B cell (primary cell): Measurements from ENCODE around the gene C4BPB. TPM values are rescaled to one million over a fixed set of nuclear protein-coding genes. Genes with fewer than 3 reads are reported as not detected.

Experiments
- ATAC-seq: fragments of 200-7000 bp; cut with Tn5 transposase; one replicate; pipeline ENCODE4 v1.10.0; 2021; ENCODE audit warnings: low read depth, mild to moderate bottlenecking, moderate number of reproducible peaks, moderate library complexity
- CTCF ChIA-PET: fragments of 350-600 bp; sonication (Branson Sonifier 250); formaldehyde crosslinking; loops from one replicate; lab custom pipeline; 2021; ENCODE audit warnings: antibody characterized with exemption, inconsistent platforms; lab: Charles Lee
- POLR2A ChIA-PET: fragments of 350-600 bp; sonication (Branson Sonifier 250); formaldehyde crosslinking; loops from one replicate; lab custom pipeline; 2021; ENCODE audit warnings: antibody characterized with exemption; lab: Charles Lee
- DNase-seq: peaks from one replicate; pipeline ENCODE4 v3.0.0; 2013
- H2AFZ ChIP-seq: 2 replicates; pipeline ENCODE4 v1.6.1; 2012; ENCODE audit warnings: mild to moderate bottlenecking, low read depth, low read length; ENCODE audit not compliant: insufficient read depth, poor library complexity, severe bottlenecking
- H3K27ac ChIP-seq, 2 donors: 1 replicate in 1 of 2; 2 replicates in 1 of 2; pipeline ENCODE4 v1.5.1; 2012 to 2013; ENCODE audit warnings: low read length in 2 of 2, mild to moderate bottlenecking in 2 of 2, moderate library complexity in 1 of 2
- H3K27me3 ChIP-seq, 4 experiments: fragments of 200-600 bp in 1 of 4; sonication (generic) in 1 of 4; replicated peaks in 1 of 4; 1 replicate in 2 of 4; 2 replicates in 2 of 4; pipeline versions ENCODE4 v1.6.1 to v1.7.0; 2013 to 2016; ENCODE audit warnings: low read length in 3 of 4, mild to moderate bottlenecking in 2 of 4, mixed read lengths in 1 of 4, moderate library complexity in 1 of 4; ENCODE audit not compliant: insufficient read depth in 4 of 4, control insufficient read depth in 3 of 4; ENCODE audit errors: control extremely low read depth in 1 of 4
- H3K36me3 ChIP-seq, 2 experiments: replicated peaks in 1 of 2; 1 replicate in 1 of 2; 2 replicates in 1 of 2; pipeline versions ENCODE4 v1.6.1 to v1.7.1; 2013; ENCODE audit warnings: low read length in 1 of 2; ENCODE audit not compliant: insufficient read depth in 2 of 2, control insufficient read depth in 1 of 2; ENCODE audit errors: control extremely low read depth in 1 of 2, extremely low read depth in 1 of 2
- H3K4me1 ChIP-seq, 2 donors: fragments of 200-600 bp in 1 of 2; sonication (generic) in 1 of 2; 1 replicate in 1 of 2; 2 replicates in 1 of 2; pipeline versions ENCODE4 v1.5.1 to v1.6.1; 2013 to 2017; ENCODE audit warnings: low read length in 2 of 2; ENCODE audit not compliant: control insufficient read depth in 2 of 2, insufficient read depth in 2 of 2
- H3K4me2 ChIP-seq: replicated peaks from 2 replicates; pipeline ENCODE3; 2012; ENCODE audit warnings: mild to moderate bottlenecking, low read depth, low read length; ENCODE audit not compliant: poor library complexity, severe bottlenecking
- H3K4me3 ChIP-seq, 5 experiments: fragments of 200-600 bp in 1 of 5; sonication (generic) in 1 of 5; 1 replicate in 3 of 5; 2 replicates in 2 of 5; pipeline versions ENCODE4 v1.5.1 to v1.7.0; 2011 to 2016; ENCODE audit warnings: low read length in 4 of 5, mild to moderate bottlenecking in 4 of 5, low read depth in 2 of 5, control low read depth in 1 of 5, moderate library complexity in 1 of 5; ENCODE audit not compliant: insufficient read depth in 1 of 5; ENCODE audit errors: control extremely low read depth in 1 of 5, extremely low read depth in 1 of 5
- H3K79me2 ChIP-seq: fragments of 200-600 bp; sonication (generic); one replicate; pipeline ENCODE4 v1.6.0; 2016; ENCODE audit warnings: low read length; ENCODE audit not compliant: control insufficient read depth, insufficient read depth
- H3K9ac ChIP-seq: fragments of 200-600 bp; sonication (generic); 2 replicates; pipeline ENCODE4 v1.6.1; 2017; ENCODE audit warnings: mild to moderate bottlenecking, low read length, moderate library complexity
- H3K9me3 ChIP-seq, 3 donors: one replicate each; pipeline versions ENCODE4 v1.6.1 to v1.7.1; 2013; ENCODE audit warnings: low read length in 2 of 3; ENCODE audit not compliant: control insufficient read depth in 2 of 3, insufficient read depth in 1 of 3; ENCODE audit errors: control extremely low read depth in 1 of 3
- H4K20me1 ChIP-seq: 2 replicates; pipeline ENCODE4 v1.6.0; 2012; ENCODE audit warnings: mild to moderate bottlenecking, low read length; ENCODE audit not compliant: insufficient read depth, control insufficient read depth, poor library complexity, severe bottlenecking
- H3K27ac Mint-ChIP-seq: one replicate; pipeline ENCODE4 v1.8.0; 2021; ENCODE audit warnings: mixed read lengths
- H3K27me3 Mint-ChIP-seq: one replicate; pipeline ENCODE4 v1.8.0; 2021; ENCODE audit warnings: mixed read lengths
- H3K4me1 Mint-ChIP-seq: one replicate; pipeline ENCODE4 v1.8.0; 2021; ENCODE audit warnings: mixed read lengths
- H3K4me3 Mint-ChIP-seq: one replicate; pipeline ENCODE4 v1.8.0; 2021; ENCODE audit warnings: mixed read lengths
- H3K9me3 Mint-ChIP-seq: one replicate; pipeline ENCODE4 v1.8.0; 2022; ENCODE audit warnings: mixed read lengths; ENCODE audit not compliant: insufficient read depth
- EZH2 ChIP-seq: IDR thresholded peaks from 2 replicates; pipeline ENCODE4 v1.6.1; 2012; ENCODE audit warnings: borderline replicate concordance, low read depth, mild to moderate bottlenecking, moderate library complexity, low read length; ENCODE audit not compliant: insufficient read depth, poor library complexity, severe bottlenecking
- WGBS: methylation state at CpG from one replicate; pipeline ENCODE4 v1.1.5; 2013; ENCODE audit warnings: missing lambda C conversion rate; ENCODE audit not compliant: insufficient coverage; 5-methylcytosine and 5-hydroxymethylcytosine counted together
- intact Hi-C: fragments of 100-400 bp; cut with micrococcal nuclease; formaldehyde crosslinking; loops from one replicate; pipeline ENCODE4 v1.10.0; 2022
- polyA plus RNA-seq: library from polyadenylated mRNA; depleted of rRNA; stranded (reverse); fragments of >200 nt; gene quantifications from 2 replicates; pipeline ENCODE4 v1.2.3, GENCODE V29; 2012
- total RNA-seq, 2 donors: library from RNA; stranded (reverse); fragments of 120-200 nt in 1 of 2; gene quantifications; 1 replicate in 1 of 2; 2 replicates in 1 of 2; pipeline versions ENCODE4 v1.2.3 to v1.2.4, GENCODE V29; 2013 to 2022
- TF ChIP-seq, protein P1 (sequence below): fragments of 200-600 bp; IDR thresholded peaks from one replicate; pipeline ENCODE4 v1.8.0; 2022; ENCODE audit warnings: antibody characterized with exemption, mild to moderate bottlenecking

Gene C4BPB
- total and polyA plus RNA-seq, 2 donors (not counting 1 experiment from before 2014, with no cell fraction given): 0.34 TPM; not detected in 1

- no CpG with 5 or more reads among the region's 1 CpG for WGBS
- Histone ChIP-seq H3K9me3 (no peaks in the 10 kb centered on the region), H3K27ac (no peak overlapping the region), H2AFZ (no peak overlapping the region), H3K79me2 (no peaks in the 10 kb centered on the region), H3K9ac (no peak overlapping the region), H3K4me2 (no peak overlapping the region), H3K36me3 (no peaks in the 10 kb centered on the region), H3K27me3 (no peaks in the 10 kb centered on the region), H3K4me1 (no peaks in the 10 kb centered on the region), H4K20me1 (no peaks in the 10 kb centered on the region), H3K4me3 (no peak overlapping the region)
- ChIA-PET CTCF (interaction anchor here (0.5 kb wide), 1 partner anchor 189 kb away, joined by 5 read pairs; no protein-coding TSS in a partner anchor), POLR2A (no interaction called here)
- peaks cover 9% of the 10 kb centered on the region for H3K27me3 Mint-ChIP-seq
- DNase-seq (no peak), ATAC-seq (no peak)
- H3K27ac Mint-ChIP-seq: no peak overlapping the region
- H3K4me3 Mint-ChIP-seq: no peak overlapping the region
- TF ChIP-seq EZH2: no peak
- TF ChIP-seq, protein P1, sequence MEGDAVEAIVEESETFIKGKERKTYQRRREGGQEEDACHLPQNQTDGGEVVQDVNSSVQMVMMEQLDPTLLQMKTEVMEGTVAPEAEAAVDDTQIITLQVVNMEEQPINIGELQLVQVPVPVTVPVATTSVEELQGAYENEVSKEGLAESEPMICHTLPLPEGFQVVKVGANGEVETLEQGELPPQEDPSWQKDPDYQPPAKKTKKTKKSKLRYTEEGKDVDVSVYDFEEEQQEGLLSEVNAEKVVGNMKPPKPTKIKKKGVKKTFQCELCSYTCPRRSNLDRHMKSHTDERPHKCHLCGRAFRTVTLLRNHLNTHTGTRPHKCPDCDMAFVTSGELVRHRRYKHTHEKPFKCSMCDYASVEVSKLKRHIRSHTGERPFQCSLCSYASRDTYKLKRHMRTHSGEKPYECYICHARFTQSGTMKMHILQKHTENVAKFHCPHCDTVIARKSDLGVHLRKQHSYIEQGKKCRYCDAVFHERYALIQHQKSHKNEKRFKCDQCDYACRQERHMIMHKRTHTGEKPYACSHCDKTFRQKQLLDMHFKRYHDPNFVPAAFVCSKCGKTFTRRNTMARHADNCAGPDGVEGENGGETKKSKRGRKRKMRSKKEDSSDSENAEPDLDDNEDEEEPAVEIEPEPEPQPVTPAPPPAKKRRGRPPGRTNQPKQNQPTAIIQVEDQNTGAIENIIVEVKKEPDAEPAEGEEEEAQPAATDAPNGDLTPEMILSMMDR: no peak
- intact Hi-C loops: no loop called here
- no peaks in the 10 kb centered on the region for H3K4me1 Mint-ChIP-seq
- H3K9me3 Mint-ChIP-seq: no peaks in the 10 kb centered on the region
Measured at GRCh38 chr1:207140536-207140935, 51.9 kb downstream of the C4BPB start.

- TF ChIP-seq EZH2: no peak
- TF ChIP-seq, protein P1: no peak
- no peak overlapping the region for H3K4me3 Mint-ChIP-seq
- H3K36me3 ChIP-seq: no peaks in the 10 kb centered on the region
Measured at GRCh38 chr1:207145401-207146058, 56.9 kb downstream of the C4BPB start.

More at GRCh38 chr1:207145401-207146058, 56.9 kb downstream of the C4BPB start:
- no peaks in the 10 kb centered on the region for H4K20me1 ChIP-seq
- ChIA-PET POLR2A (no interaction called here), CTCF (no interaction called here)
- ATAC-seq (no peak), DNase-seq (no peak)
- no peaks in the 10 kb centered on the region for H3K9me3 Mint-ChIP-seq
- no peak overlapping the region for H3K4me2 ChIP-seq
- no peaks in the 10 kb centered on the region for H3K9me3 ChIP-seq
- 69% methylated on average over 4 of the region's 5 CpGs for WGBS
- no peak overlapping the region for H3K27ac Mint-ChIP-seq
- no peaks in the 10 kb centered on the region for H3K27me3 Mint-ChIP-seq
- no peaks in the 10 kb centered on the region for H3K79me2 ChIP-seq
- no peak overlapping the region for H3K9ac ChIP-seq
- no peak overlapping the region for H2AFZ ChIP-seq
- H3K4me1 Mint-ChIP-seq: no peaks in the 10 kb centered on the region
- no peak overlapping the region for H3K4me3 ChIP-seq
- no peak overlapping the region for H3K27ac ChIP-seq
- H3K4me1 ChIP-seq: no peaks in the 10 kb centered on the region
- intact Hi-C loops: no loop called here
- H3K27me3 ChIP-seq: no peaks in the 10 kb centered on the region
